Upper lobe of left lung (tissue), 4 donors: ENCODE data around the gene HPN.

Experiments used
- CTCF ChIP-seq, 6 experiments: fragments of 450-650 bp in 4 of 6; fragments of 200-600 bp in 2 of 6; sonication (generic) in 2 of 6; IDR thresholded peaks; one replicate each; pipeline ENCODE4 v1.5.1; 2016 to 2019; ENCODE audit warnings: antibody characterized with exemption in 6 of 6
- EP300 ChIP-seq, 4 donors: sonication (generic); formaldehyde crosslinking; IDR thresholded peaks; one replicate each; pipeline ENCODE4 v1.5.1; 2017; ENCODE audit warnings: antibody characterized with exemption in 4 of 4, control low read depth in 2 of 4

- TF ChIP-seq CTCF (IDR thresholded peaks at IDR 0.05), result no peak
- no peak for TF ChIP-seq EP300 (IDR thresholded peaks at IDR 0.05)
Measured at GRCh38 chr19:35104361-35104760, 62.8 kb downstream of the HPN start.
